K562 (cell line): ENCODE results near the gene DBNDD2. TPM values are rescaled to one million over a fixed set of nuclear protein-coding genes. Genes with fewer than 3 reads are reported as not detected.

Experiments
- ATAC-seq: fragments of 200-7000 bp; cut with Tn5 transposase; 3 replicates; pipeline ENCODE4 v1.9.1; 2020; ENCODE audit warnings: moderate library complexity
- BruUV-seq: library from RNA; stranded (reverse); fragments of 400-500 nt; replicated peaks from 2 replicates; lab custom pipeline; 2021; lab: Mats Ljungman, UMichigan
- CTCF ChIA-PET: fragments of 300-600 bp; formaldehyde crosslinking; extraction: SDS; loops from one replicate; lab custom pipeline; 2021; ENCODE audit warnings: low intra/inter-chr PET ratio; lab: Yijun Ruan, JAX
- POLR2A ChIA-PET: fragments of 300-600, 350-650 bp; sonication (Branson Sonifier 250); formaldehyde crosslinking; extraction: SDS; loops from one replicate; lab custom pipeline; 2021; ENCODE audit warnings: antibody characterized with exemption, inconsistent platforms; lab: Yijun Ruan, JAX
- DNase-seq, 4 experiments: peaks; one replicate each; pipeline versions ENCODE4 v3.0.0 to v3.0.0-alpha.2; 2011 to 2018; ENCODE audit warnings: low spot score in 3 of 4, mixed read lengths in 3 of 4; ENCODE audit errors: extremely low read depth in 1 of 4
- FAIRE-seq: peaks from 2 replicates; lab custom pipeline; 2011; peaks lifted over from hg19 to GRCh38; lab: Jason Lieb, UNC
- H2AFZ ChIP-seq: 2 replicates; pipeline ENCODE4 v1.6.0; 2011; ENCODE audit warnings: low read depth, low read length, control low read depth, inconsistent platforms
- H3K27ac ChIP-seq: fragments of 200-600 bp; 3 replicates; pipeline ENCODE4 v1.8.0; 2011; ENCODE audit warnings: low read depth, mild to moderate bottlenecking, control low read depth, inconsistent platforms, low read length, moderate library complexity, mixed read lengths; ENCODE audit errors: extremely low read depth
- H3K27me3 ChIP-seq, 2 experiments: fragments of 300-600 bp in 1 of 2; 2 replicates in 1 of 2; 3 replicates in 1 of 2; pipeline versions ENCODE4 v1.6.0 to v1.8.0; 2011; ENCODE audit warnings: inconsistent platforms in 2 of 2, low read length in 2 of 2, mild to moderate bottlenecking in 1 of 2, mixed read lengths in 1 of 2, moderate library complexity in 1 of 2; ENCODE audit not compliant: control insufficient read depth in 2 of 2, insufficient read depth in 2 of 2
- H3K36me3 ChIP-seq: fragments of 300-600 bp; 3 replicates; pipeline ENCODE4 v1.8.0; 2011; ENCODE audit warnings: mild to moderate bottlenecking, low read length, inconsistent platforms; ENCODE audit not compliant: control insufficient read depth, insufficient read depth
- H3K4me1 ChIP-seq, 2 experiments: fragments of 200-600 bp in 1 of 2; replicated peaks in 1 of 2; 2 replicates in 1 of 2; 3 replicates in 1 of 2; pipeline versions ENCODE4 v1.5.1 to v1.8.0; 2011; ENCODE audit warnings: inconsistent platforms in 2 of 2, low read length in 2 of 2, mild to moderate bottlenecking in 1 of 2, mixed read lengths in 1 of 2, moderate library complexity in 1 of 2; ENCODE audit not compliant: control insufficient read depth in 2 of 2, insufficient read depth in 2 of 2
- H3K4me2 ChIP-seq: 2 replicates; pipeline ENCODE4 v1.6.1; 2011; ENCODE audit warnings: low read length, control low read depth, inconsistent platforms, mixed read lengths; ENCODE audit not compliant: insufficient read depth
- H3K4me3 ChIP-seq: fragments of 200-600 bp; sonication (generic), shearing (Covaris generic); 2 replicates; pipeline ENCODE4 v1.5.1; 2016; ENCODE audit warnings: control low read depth, inconsistent platforms
- H3K79me2 ChIP-seq: fragments of 200-600 bp; 3 replicates; pipeline ENCODE4 v1.8.0; 2011; ENCODE audit warnings: low read length, inconsistent platforms; ENCODE audit not compliant: control insufficient read depth, insufficient read depth
- H3K9ac ChIP-seq, 2 experiments: 2 replicates each; pipeline versions ENCODE4 v1.6.0 to v1.6.1; 2011; ENCODE audit warnings: low read depth in 2 of 2, low read length in 2 of 2, control low read depth in 1 of 2, inconsistent platforms in 1 of 2, mild to moderate bottlenecking in 1 of 2, mixed read lengths in 1 of 2; ENCODE audit not compliant: insufficient read depth in 1 of 2
- H3K9me1 ChIP-seq: one replicate; pipeline ENCODE4 v1.6.0; 2011; ENCODE audit warnings: inconsistent platforms, mild to moderate bottlenecking, low read length, moderate library complexity; ENCODE audit not compliant: control insufficient read depth, insufficient read depth
- H3K9me3 ChIP-seq: replicated peaks from 2 replicates; pipeline ENCODE4 v1.5.1; 2011; ENCODE audit warnings: low read depth, low read length, inconsistent platforms; ENCODE audit not compliant: control insufficient read depth, insufficient read depth
- H4K20me1 ChIP-seq: replicated peaks from 2 replicates; pipeline ENCODE4 v1.6.1; 2011; ENCODE audit warnings: low read length, inconsistent platforms, mixed read lengths; ENCODE audit not compliant: control insufficient read depth, insufficient read depth
- ARID3A ChIP-seq: IDR thresholded peaks from 2 replicates; pipeline ENCODE4 v1.6.1; 2012; ENCODE audit warnings: low read depth, low read length, improper control_type of control experiment, borderline replicate concordance
- FOXP1 ChIP-seq: sonication (generic); formaldehyde crosslinking; IDR thresholded peaks from 2 replicates; pipeline ENCODE4 v1.8.0; 2022; ENCODE audit warnings: mild to moderate bottlenecking, missing genetic modification reagents
- HDAC3 ChIP-seq: fragments of 450-650 bp; IDR thresholded peaks from 2 replicates; pipeline ENCODE4 v1.6.1; 2018; ENCODE audit warnings: borderline replicate concordance, mild to moderate bottlenecking, moderate library complexity; ENCODE audit not compliant: partially characterized antibody
- MLX ChIP-seq, 2 experiments: fragments of 450-650 bp in 1 of 2; sonication (generic) in 1 of 2; formaldehyde crosslinking; conservative IDR thresholded peaks; 2 replicates each; pipeline versions ENCODE4 v1.4.0 to v1.8.1; 2020 to 2022; ENCODE audit warnings: mild to moderate bottlenecking in 1 of 2, missing genetic modification reagents in 1 of 2
- POLR2H ChIP-seq: IDR thresholded peaks from 2 replicates; pipeline ENCODE4 v1.6.1; 2016; ENCODE audit warnings: missing genetic modification characterization, low read depth, mild to moderate bottlenecking, control low read depth, missing compliant biosample characterization, moderate library complexity
- SMAD4 ChIP-seq: fragments of 250-450 bp; sonication (Bioruptor Pico); conservative IDR thresholded peaks from 2 replicates; pipeline ENCODE4 v1.8.0; 2021; ENCODE audit warnings: inconsistent platforms, mild to moderate bottlenecking, moderate library complexity
- TBL1XR1 ChIP-seq, 2 experiments: IDR thresholded peaks; 2 replicates each; pipeline ENCODE4 v1.6.1; 2012; ENCODE audit warnings: improper control_type of control experiment in 2 of 2, low read length in 2 of 2, mild to moderate bottlenecking in 1 of 2
- XRCC4 ChIP-seq: IDR thresholded peaks from one replicate; pipeline ENCODE4 v1.6.1; 2011; ENCODE audit not compliant: insufficient read depth, insufficient read length; ENCODE audit errors: extremely low read depth
- ZNF668 ChIP-seq: fragments of 250-450 bp; sonication (Bioruptor Pico); IDR thresholded peaks from 2 replicates; pipeline ENCODE4 v1.8.0; 2022; ENCODE audit warnings: mild to moderate bottlenecking, inconsistent platforms
- WGBS: fragments of 100-300 bp; shearing (Covaris generic); methylation state at CpG from one replicate; pipeline ENCODE4 v1.1.6; 2016; ENCODE audit warnings: low coverage, mixed read lengths; ENCODE audit not compliant: insufficient coverage; ENCODE audit errors: missing lambda C conversion rate; 5-methylcytosine and 5-hydroxymethylcytosine counted together
- in situ Hi-C: fragments of 300-500 bp; cut with MboI; formaldehyde crosslinking; loops from 4 replicates; pipeline ENCODE4 v1.15.0; 2018; ENCODE audit warnings: inconsistent platforms, mixed read lengths
- intact Hi-C: fragments of 100-400 bp; cut with micrococcal nuclease; formaldehyde crosslinking; loops from 2 replicates; pipeline ENCODE4 v1.14.2; 2022
- polyA plus RNA-seq, 8 experiments: library from polyadenylated mRNA; depleted of rRNA in 4 of 8; stranded (reverse) in 5 of 8; unstranded in 3 of 8; fragments of >200 nt; fragmentation: Nextera tagmentation in 2 of 8; fragmentation: Illumina TruSeq in 1 of 8; extraction: Ambion mirVana in 2 of 8; extraction: Trizol in 1 of 8; gene quantifications; 2 replicates each; pipeline versions ENCODE4 v1.2.1 to v1.2.3, GENCODE V29; 2011 to 2014; ENCODE audit warnings: inconsistent platforms in 1 of 8, missing spikeins in 1 of 8
- total RNA-seq, 7 experiments: library from RNA; depleted of rRNA in 6 of 7; stranded (reverse); fragments of >200 nt in 6 of 7; fragmentation: Illumina TruSeq in 2 of 7; extraction: Trizol in 2 of 7; gene quantifications; 2 replicates each; pipeline versions ENCODE4 v1.2.1 to v1.2.3, GENCODE V29; 2011 to 2021; ENCODE audit warnings: low replicate concordance in 1 of 7
- TF ChIP-seq, protein P1 (sequence below), 2 experiments: fragments of 450-650 bp in 1 of 2; IDR thresholded peaks; 2 replicates each; pipeline ENCODE4 v1.6.1; 2011 to 2017; ENCODE audit warnings: low read depth in 2 of 2, antibody characterized with exemption in 1 of 2, borderline replicate concordance in 1 of 2, low read length in 1 of 2, mild to moderate bottlenecking in 1 of 2, mixed read lengths in 1 of 2; ENCODE audit not compliant: control insufficient read depth in 1 of 2
- TF ChIP-seq, protein P2 (sequence below): sonication (generic); formaldehyde crosslinking; IDR thresholded peaks from 2 replicates; pipeline ENCODE4 v1.8.0; 2022; ENCODE audit warnings: missing genetic modification reagents, mild to moderate bottlenecking, moderate library complexity, borderline replicate concordance

Gene DBNDD2
- total and polyA plus RNA-seq, 9 of the 15 experiments (the other 6 are each of a cell fraction or from before 2014, with no cell fraction given) = 12.8 to 64.0 (median 35.8) TPM

- TF ChIP-seq, protein P1, sequence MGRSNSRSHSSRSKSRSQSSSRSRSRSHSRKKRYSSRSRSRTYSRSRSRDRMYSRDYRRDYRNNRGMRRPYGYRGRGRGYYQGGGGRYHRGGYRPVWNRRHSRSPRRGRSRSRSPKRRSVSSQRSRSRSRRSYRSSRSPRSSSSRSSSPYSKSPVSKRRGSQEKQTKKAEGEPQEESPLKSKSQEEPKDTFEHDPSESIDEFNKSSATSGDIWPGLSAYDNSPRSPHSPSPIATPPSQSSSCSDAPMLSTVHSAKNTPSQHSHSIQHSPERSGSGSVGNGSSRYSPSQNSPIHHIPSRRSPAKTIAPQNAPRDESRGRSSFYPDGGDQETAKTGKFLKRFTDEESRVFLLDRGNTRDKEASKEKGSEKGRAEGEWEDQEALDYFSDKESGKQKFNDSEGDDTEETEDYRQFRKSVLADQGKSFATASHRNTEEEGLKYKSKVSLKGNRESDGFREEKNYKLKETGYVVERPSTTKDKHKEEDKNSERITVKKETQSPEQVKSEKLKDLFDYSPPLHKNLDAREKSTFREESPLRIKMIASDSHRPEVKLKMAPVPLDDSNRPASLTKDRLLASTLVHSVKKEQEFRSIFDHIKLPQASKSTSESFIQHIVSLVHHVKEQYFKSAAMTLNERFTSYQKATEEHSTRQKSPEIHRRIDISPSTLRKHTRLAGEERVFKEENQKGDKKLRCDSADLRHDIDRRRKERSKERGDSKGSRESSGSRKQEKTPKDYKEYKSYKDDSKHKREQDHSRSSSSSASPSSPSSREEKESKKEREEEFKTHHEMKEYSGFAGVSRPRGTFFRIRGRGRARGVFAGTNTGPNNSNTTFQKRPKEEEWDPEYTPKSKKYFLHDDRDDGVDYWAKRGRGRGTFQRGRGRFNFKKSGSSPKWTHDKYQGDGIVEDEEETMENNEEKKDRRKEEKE (IDR thresholded peaks at IDR 0.05; ENCODE audit: borderline replicate concordance in 1 of 2, control insufficient read depth in 1 of 2, low read depth in 2 of 2, low read length in 1 of 2) = no peak
- TF ChIP-seq ARID3A = no peak
These were observed 7.6 kb upstream of the DBNDD2 start (continued) for GRCh38 chr20:45400346-45401031.

DNA sequence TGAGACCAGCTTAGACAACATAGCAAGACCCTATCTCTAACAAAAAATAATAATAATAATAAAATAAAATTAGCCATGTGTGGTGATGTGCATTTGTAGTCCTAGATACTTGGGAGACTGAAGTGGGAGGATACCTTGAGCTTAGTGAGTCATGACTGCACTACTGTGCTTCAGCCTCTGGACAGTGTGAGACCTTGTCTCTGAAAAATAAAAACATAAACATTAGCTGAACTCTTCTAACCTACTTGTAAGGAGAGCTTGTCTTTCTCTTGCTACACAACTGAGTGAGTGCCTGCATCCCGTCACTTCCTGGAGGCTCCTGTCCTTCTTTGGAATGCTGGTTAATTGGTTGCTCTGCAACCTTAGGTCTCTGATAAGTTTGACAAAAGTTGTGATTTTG lies 5.1 kb upstream of the DBNDD2 start:
- Histone ChIP-seq H4K20me1 (no peaks in the 10 kb centered on the region), H3K9ac (no peak overlapping the region), H3K9me3 (peaks cover 10% of the 10 kb centered on the region), H3K4me3 (no peak overlapping the region), H3K4me1 (peaks cover 10 to 21% of the 10 kb centered on the region in 2 experiments; a peak in 3 of 5 replicates), H3K4me2 (no peak overlapping the region), H3K36me3 (no peaks in the 10 kb centered on the region), H3K27ac (no peak overlapping the region), H3K27me3 (no peaks in the 10 kb centered on the region; a peak in 1 of 5 replicates), H3K9me1 (no peaks in the 10 kb centered on the region), H3K79me2 (peaks cover 17% of the 10 kb centered on the region; the same call in 2 of the 3 replicates), H2AFZ (no peak overlapping the region)
- CTCF ChIA-PET = interaction anchor here (0.8 kb wide), 1 partner anchor 54 kb away, joined by 3 read pairs; no protein-coding TSS in a partner anchor
- no peak for FAIRE-seq
- no peak for ATAC-seq
- no TSS peak for BruUV-seq
- POLR2A ChIA-PET = interaction anchor here (1.1 kb wide), 1 partner anchor 32 kb away, joined by 6 read pairs; no protein-coding TSS in a partner anchor
- no peak for DNase-seq
- WGBS = 64% methylated on average over 1 of the region's 1 CpG
- in situ Hi-C loops = no loop called here
- intact Hi-C loops = no loop called here
- TF ChIP-seq HDAC3 = no peak
- no peak for TF ChIP-seq FOXP1 (CRISPR knock-in tag)
- no peak for TF ChIP-seq ZNF668 (CRISPR knock-in tag)
- TF ChIP-seq SMAD4 (CRISPR knock-in tag) = no peak
- TF ChIP-seq XRCC4 = no peak
- TF ChIP-seq, protein P2, sequence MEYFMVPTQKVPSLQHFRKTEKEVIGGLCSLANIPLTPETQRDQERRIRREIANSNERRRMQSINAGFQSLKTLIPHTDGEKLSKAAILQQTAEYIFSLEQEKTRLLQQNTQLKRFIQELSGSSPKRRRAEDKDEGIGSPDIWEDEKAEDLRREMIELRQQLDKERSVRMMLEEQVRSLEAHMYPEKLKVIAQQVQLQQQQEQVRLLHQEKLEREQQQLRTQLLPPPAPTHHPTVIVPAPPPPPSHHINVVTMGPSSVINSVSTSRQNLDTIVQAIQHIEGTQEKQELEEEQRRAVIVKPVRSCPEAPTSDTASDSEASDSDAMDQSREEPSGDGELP (CRISPR knock-in tag) = no peak
- TF ChIP-seq TBL1XR1 (IDR thresholded peaks at IDR 0.05; ENCODE audit: low read length in 2 of 2) = no peak
- no peak for TF ChIP-seq MLX (CRISPR knock-in tag; conservative IDR thresholded peaks at IDR 0.05)
- TF ChIP-seq POLR2H (tag) = no peak
